D721Med (cell line): Measurements from ENCODE around the gene CNGA1.

Source experiments
- DNase-seq: peaks from one replicate; pipeline ENCODE4 v3.0.0; 2011; ENCODE audit warnings: low spot score; ENCODE audit not compliant: insufficient read length
- FAIRE-seq: peaks from 2 replicates; lab custom pipeline; 2011; peaks lifted over from hg19 to GRCh38; lab: Jason Lieb, UNC
- TF ChIP-seq, protein P1 (sequence below): IDR thresholded peaks from 2 replicates; pipeline ENCODE4 v1.5.1; 2012; ENCODE audit warnings: mild to moderate bottlenecking, control low read depth; ENCODE audit not compliant: insufficient read depth; ENCODE audit errors: missing control alignments

Gene CNGA1

DNA sequence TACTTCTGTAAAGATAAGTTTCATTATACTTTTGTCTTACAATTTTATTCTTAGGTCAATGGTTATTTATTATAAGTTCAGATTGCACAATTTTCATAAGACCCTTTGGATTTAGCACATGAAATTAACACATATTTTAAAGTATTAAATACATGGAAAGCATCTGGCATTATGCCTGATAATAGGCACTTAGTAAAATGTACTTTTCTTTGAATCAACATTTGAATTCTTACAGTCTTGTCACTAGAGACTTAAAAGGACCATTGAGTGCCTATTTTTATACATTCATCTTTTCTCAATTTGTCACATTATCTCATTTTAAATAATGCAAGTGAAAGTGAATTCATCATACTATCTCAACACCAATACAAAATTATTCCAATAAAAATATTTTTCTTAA, 23.1 kb upstream of the CNGA1 start:
- FAIRE-seq (no peak), DNase-seq (no peak)
- TF ChIP-seq, protein P1, sequence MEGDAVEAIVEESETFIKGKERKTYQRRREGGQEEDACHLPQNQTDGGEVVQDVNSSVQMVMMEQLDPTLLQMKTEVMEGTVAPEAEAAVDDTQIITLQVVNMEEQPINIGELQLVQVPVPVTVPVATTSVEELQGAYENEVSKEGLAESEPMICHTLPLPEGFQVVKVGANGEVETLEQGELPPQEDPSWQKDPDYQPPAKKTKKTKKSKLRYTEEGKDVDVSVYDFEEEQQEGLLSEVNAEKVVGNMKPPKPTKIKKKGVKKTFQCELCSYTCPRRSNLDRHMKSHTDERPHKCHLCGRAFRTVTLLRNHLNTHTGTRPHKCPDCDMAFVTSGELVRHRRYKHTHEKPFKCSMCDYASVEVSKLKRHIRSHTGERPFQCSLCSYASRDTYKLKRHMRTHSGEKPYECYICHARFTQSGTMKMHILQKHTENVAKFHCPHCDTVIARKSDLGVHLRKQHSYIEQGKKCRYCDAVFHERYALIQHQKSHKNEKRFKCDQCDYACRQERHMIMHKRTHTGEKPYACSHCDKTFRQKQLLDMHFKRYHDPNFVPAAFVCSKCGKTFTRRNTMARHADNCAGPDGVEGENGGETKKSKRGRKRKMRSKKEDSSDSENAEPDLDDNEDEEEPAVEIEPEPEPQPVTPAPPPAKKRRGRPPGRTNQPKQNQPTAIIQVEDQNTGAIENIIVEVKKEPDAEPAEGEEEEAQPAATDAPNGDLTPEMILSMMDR = no peak

DNA sequence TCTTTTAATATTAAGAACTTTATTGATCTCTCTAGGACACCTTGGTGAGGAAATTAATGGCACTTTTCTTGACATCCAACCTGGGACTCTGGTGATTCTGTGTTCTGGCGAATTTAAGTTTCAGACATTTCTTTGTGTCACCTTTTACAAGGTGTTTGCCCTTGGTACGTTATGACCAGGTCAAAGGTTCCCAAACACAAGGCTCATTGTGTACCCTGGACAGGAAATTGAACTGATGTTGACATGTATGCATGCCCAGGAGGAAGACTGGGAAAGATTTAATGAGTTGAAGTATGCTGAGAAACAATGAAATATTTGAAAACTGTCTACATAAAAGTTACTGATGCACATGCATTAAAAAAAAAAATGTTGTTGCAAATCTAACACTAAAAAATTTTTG, 22.2 kb upstream of the CNGA1 start:
- FAIRE-seq (no peak), DNase-seq (no peak)
- TF ChIP-seq, protein P1 = no peak

DNA sequence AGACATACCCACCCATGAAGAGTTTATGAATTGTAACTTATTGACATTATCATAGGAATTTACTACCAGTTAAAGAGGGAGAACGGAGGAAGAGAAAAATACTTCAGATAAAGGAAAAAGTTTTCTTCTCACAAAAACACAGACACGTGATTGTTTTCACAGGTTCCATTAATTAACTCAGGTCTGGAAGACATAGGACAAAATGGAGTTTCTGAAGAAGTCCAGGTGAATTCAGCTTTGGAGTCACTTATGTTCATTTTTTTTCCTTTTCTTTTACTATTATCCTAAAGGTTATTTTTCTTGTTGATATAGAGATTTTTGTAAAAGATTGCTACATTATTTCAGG, 20.6 kb upstream of the CNGA1 start:
- FAIRE-seq (no peak), DNase-seq (no peak)
- TF ChIP-seq, protein P1 = no peak

DNA sequence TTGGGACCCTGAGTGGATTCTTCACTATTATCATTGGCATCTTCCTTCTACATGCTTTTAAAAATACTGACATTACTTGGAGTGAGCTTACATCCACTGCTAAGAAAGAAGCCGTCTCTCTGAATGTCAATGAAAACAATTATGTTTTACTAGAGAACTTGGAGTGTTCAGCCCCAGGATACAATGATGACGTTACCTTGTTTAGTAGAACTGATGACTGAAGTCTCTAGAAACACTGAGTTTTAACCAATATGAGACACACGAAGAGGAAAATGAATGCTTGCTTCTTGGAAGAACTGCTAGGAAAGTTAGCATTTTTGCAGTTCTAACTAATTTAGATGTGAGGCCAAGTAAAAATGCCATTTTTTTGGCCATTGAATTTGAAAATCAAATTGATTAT, 19.5 kb upstream of the CNGA1 start:
- DNase-seq (no peak), FAIRE-seq (no peak)
- TF ChIP-seq, protein P1 = no peak

DNA sequence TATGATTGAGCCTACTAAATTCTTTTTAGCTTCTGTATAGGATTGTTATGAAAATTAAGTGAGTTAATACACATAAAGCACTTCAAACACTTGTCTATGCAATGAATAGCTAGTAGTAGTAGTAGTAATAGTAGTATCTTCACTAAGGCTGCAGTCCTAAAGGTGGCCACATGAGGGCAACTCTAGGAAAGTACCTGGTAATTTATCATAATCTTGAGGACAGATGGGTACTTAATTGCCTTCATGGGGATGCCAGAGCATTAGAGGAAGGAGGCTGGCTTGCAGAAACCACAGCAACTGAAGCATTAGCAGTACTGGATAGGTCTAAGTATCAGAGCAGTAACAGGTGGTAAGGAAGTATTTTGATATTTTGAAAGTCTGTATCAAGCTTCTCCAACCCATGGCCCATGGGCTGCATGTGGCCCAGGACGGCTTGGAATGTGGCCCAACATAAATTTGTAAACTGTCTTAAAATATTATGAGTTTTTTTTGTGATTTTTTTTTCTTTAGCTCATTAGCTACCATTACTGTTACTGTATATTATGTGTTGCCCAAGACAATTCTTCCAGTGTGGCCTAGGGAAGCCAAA, 17.4 kb upstream of the CNGA1 start:
- FAIRE-seq (peak; percentile 72), DNase-seq (no peak)
- TF ChIP-seq, protein P1 = peak; percentile 38

DNA sequence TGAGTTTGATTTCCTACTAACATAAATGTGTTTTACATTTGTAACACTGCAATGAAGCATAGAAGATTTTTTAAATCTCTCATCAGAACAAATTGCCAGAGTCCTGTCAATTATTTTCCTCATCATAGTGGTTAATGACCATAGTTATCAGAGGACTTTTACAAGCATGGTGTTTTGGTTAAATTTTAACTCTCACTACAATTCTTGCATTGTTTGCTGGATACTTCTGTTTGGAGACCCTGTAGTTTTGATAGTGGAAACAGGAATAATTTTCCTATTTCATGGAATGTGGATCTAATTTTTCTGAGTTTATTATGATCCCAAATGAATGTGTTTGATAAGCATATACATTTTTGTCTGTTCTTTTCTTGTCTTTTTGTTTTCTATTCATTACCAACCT, 16.9 kb upstream of the CNGA1 start:
- no peak for FAIRE-seq
- TF ChIP-seq, protein P1 = no peak
- no peak for DNase-seq

DNA sequence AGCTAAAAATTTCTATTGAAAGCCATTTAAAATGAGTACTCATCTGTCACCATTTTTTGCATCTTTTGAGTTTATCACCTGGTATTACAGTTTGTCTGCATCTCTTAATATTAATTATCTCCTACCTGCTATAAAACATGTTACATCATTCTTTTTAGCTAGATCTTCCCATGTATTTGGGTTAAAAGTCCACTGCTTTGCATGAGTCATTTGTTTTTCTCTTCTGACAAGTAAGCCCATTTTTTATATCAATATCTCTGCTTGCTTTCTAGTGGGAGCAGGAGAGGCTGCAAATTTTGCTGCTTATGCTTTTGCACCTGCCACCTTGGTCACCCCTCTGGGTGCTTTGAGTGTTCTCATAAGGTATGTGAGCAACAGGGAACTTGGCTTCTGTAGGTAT, 16.2 kb upstream of the CNGA1 start:
- DNase-seq (no peak), FAIRE-seq (no peak)
- TF ChIP-seq, protein P1 = no peak
